Stimulated activated CD4-positive, alpha-beta T cell treated with anti-CD3 and anti-CD28 coated beads, Interleukin-4, amount 100 ng/mL, for 1 hour (primary cell): ENCODE data around the gene METRNL.
"Not testable (repeated sequence)": the region's sequence is repeated elsewhere in the genome, so short reads cannot be mapped to it uniquely, and the experiment has no call there.

Experiments used
- DNase-seq: peaks from one replicate; pipeline ENCODE4 v3.0.0-alpha.2; 2020

Gene METRNL

DNA sequence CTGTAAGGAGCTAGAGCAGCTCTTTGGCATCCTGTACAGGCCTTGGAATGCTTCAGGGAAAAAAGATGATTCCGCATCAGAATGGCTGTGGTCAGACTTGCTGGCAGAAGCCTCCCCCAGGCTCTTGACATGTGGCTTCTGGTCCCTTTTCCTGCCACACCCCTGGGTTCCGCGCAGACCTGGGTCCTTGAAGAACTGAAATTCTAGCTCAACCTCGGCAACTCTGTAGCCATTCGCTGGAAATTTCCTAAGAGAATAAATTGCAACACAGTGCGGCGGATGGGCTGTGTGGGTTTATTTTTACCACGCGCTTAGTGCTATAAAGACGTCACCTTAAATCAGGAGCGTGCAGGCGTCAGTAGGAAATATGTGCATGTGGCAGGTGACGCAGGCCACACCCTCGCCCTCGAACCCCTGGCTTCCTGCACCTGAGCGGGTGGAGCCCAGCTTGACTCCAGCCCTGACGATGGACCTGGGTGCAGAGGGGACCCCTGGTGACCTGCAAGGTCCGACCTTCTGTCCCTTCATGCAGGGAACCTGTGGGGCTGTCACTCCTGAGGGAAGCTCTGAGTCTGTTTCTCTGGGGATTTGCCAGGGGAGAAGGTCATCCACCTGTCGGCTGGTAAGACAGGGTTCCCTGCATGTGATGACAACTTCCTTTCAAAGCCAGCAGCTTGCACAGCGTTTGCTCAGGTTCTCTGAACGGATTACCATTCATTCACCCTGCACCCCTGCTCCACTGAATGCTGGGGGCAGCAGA, 46.3 kb downstream of the METRNL start:
- no peak for DNase-seq

DNA sequence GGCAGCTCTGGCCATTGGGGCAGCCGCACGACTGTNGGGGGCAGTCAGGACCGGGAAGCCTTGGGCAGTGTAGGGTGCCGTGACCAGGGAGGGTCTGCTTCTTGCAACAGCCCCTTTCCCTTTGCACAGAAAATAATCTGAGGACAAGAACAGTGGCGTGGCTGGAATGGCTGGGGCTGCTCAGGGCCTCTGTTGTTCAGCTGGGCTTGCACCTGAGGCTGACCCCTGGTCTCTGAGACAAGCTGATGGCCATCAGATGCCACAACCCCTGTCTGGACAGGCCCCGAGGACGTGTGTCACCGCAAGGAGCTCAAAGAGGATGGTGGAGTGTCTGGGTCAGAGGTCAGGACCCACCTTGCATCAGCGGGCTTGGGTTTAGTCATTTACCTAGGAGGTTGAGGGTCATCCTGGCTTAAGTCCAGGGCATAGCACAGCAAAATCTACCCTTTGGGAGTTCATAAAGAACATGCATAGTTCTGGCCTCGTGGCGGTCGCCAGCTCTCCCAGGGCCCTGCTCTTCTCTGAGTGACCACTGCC, 46.9 kb downstream of the METRNL start:
- DNase-seq: no peak

- DNase-seq: no peak
These were observed 48.2 kb downstream of the METRNL start for GRCh38 chr17:83127431-83128160.

- no peak for DNase-seq
These were observed 49.2 kb downstream of the METRNL start for GRCh38 chr17:83128306-83129240.

DNA sequence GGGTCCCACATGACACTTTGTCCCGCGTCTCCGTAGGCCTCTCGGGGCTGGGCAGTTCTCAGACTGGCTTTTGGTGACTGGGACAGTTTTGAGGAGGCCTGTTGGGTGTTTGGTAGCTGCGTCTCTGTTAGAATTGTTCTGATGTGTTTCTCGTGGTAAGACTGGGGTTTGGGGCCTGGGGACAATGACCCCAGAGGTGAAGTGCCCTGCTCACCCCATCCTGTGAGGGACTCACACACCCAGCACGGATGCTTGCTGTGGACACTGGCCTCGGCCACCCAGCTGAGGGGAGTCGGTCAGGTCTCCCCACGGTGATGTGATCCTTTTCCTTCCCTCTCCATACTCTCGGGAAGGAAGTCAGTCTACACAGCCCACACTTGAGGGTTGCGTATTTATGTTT, 50.3 kb downstream of the METRNL start:
- DNase-seq: no peak

DNA sequence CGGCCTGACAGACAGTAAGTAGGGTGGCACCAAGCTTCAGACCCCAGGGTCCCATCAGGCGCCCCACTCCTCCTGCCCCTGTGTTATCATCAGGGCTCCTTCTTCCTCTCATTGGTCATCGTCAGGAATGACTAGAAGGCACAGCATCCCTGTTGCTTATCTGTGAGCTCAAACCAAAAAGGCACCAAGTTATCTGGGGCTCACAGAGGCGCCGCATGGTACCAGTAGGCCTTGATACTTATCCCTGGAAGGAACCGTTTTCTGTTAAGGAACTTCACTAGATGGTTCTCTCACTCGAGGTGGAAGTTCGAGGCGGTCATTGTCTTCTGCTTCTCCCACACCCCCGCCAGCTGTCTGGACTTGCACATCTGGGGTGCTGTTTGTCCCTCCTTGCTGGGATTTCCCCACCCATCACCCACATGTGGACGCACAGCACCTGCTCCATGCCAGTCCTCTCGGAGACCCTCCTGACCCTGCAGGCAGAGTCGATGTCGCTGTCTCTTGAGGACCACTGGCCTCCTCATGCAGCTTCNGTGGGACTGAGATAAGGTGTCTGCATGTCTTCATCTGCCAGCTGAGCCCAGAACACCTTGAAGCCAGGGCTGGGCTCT, 52.1 kb downstream of the METRNL start:
- DNase-seq: no peak

GRCh38 chr17:83132251-83133081, 53.1 kb downstream of the METRNL start:
- no peak for DNase-seq

DNA sequence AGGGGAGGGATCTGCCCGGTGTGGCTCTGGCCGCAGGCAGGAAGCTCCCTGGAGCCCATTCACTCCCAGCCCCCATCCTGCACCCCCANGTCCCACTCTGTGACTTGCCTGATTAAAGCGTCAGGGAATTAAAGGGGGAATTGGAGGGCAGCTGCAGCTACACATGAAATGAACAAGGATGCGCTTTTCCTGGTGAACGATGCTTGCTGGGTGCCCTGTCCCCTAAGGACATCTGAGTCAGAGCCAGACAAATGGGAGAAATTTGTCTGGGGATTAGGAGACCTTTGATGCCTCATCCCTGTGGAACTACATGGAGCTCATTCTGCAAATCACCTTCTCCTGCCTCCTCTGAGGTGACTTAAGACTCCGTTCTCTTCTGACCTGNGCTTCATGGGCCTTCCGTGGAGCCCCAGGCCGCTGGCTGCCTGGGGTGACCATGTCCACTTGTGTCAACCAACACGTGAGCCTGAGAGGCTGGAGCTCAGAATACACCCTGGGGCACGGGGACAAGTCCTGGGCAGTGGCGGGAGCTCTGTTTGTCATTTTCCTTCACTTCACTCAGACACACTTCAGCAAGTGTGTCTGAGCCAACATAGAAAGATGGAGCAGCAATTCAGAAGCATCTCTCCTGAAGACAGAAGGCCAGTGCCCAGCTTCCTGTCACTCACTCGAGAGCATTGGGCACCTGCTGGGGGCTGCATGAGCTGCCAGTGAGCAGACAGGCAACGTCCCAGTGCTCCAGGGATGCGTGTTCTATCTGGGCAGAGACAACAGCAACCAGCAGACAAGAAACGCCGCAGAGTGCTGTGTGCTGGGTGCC, 54.1 kb downstream of the METRNL start:
- no peak for DNase-seq

DNA sequence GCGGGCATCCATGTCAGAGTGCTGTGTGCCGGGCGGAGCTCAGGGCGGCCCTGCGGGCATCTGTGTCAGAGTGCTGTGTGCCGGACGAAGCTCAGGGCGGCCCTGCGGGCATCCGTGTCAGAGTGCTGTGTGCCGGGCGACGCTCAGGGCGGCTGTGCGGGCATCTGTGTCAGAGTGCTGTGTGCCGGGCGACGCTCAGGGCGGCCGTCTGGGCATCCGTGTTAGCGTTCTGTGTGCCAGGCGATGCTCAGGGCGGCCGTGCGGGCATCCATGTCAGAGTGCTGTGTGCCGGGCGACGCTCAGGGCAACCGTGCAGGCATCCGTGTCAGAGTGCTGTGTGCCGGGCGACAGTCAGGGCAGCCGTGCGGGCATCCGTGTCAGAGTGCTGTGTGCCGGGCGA, 55.0 kb downstream of the METRNL start:
- not testable (repeated sequence) for DNase-seq

DNA sequence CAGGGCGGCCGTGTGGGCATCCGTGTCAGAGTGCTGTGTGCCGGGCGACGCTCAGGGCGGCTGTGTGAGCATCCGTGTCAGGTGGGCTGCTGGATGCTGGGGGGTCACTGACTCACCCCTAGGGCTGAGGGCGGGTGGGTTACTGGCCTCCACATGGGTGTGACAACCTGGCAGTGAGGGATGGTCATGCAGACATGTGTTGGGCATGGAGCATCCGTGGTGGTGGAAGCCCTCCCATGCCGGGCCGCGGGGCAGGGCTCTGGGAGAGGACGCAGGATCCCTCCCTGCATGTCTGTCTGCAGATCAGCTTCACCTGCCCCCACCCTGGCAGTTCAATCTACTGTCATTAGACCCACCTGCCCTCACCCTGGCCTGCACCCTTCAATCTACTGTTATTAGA, 56.3 kb downstream of the METRNL start:
- DNase-seq: no peak

GRCh38 chr17:83136156-83136555, 56.7 kb downstream of the METRNL start:
- DNase-seq: no peak

- no peak for DNase-seq
These were observed 57.5 kb downstream of the METRNL start for GRCh38 chr17:83136931-83137330.

- no peak for DNase-seq
These were observed 58.1 kb downstream of the METRNL start for GRCh38 chr17:83137523-83137922.

DNA sequence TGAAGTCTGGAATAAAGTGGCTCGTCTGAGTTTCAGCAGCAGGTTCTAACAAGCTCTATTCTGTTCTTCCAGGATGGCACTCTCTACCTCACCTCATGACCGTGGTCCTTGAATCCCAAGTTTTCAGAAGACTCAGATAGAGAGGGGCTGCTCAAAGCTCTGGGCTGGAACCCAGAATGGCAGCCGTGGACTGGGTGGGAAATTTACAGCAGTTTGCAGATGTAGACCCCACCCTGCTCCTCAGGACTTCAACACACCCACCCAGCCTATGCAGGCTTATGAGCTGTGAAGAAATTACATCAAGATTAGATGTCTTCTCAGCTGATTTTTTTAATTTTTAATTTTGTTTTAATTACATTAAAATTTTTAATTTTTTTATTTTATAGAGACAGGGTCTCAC, 59.4 kb downstream of the METRNL start:
- no peak for DNase-seq

GRCh38 chr17:83139541-83140248, 60.3 kb downstream of the METRNL start:
- DNase-seq: not testable (repeated sequence)

DNA sequence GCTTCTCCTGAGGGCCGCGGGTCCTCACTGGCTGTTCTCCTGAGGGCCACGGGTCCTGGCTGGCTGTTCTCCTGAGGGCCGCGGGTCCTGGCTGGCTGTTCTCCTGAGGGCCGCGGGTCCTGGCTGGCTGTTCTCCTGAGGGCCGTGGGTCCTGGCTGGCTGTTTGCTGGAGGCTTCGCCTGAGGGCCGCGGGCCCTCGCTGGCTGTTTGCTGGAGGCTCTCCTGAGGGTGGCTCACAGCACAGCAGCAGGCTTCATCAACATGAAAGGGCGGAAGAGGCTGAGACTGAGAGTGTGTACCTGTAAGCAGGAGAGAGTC, 60.8 kb downstream of the METRNL start:
- DNase-seq: not testable (repeated sequence)

DNA sequence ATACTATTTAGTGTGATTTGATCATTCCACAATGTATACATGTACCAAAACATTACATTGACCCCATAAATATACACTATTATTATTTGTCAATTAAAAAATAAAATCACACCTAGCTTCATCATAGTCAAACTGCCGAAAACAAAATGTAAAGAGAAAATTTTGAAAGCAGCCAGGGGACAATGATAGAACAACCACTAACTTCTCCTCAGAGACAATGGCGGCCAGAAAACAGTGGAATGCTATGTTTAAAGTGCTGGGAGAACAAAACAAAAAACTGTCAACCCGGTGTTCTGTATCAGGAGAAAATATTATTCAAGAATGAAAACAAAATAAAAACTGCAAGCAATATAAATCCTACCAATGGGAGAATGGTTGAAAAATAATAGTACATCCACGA, 63.2 kb downstream of the METRNL start:
- no peak for DNase-seq

GRCh38 chr17:83143817-83144231, 64.4 kb downstream of the METRNL start:
- DNase-seq: no peak
